Activated naive CD4-positive, alpha-beta T cell treated with anti-CD3 and anti-CD28 coated beads, Interleukin-2, amount 10 ng/mL, durations not matched to agents 7 days and 5 days (primary cell): ENCODE data around the gene CDC6.

ENCODE experiments used
- CTCF ChIA-PET: fragments of 350-600 bp; sonication (Branson Sonifier 250); formaldehyde crosslinking; loops from one replicate; lab custom pipeline; 2021; ENCODE audit warnings: antibody characterized with exemption; lab: Charles Lee
- DNase-seq: peaks from one replicate; pipeline ENCODE4 v3.0.0-alpha.2; 2020
- H3K27ac Mint-ChIP-seq: one replicate; pipeline ENCODE4 v1.8.0; 2021; ENCODE audit warnings: mild to moderate bottlenecking, moderate library complexity, mixed read lengths
- H3K27me3 Mint-ChIP-seq: one replicate; pipeline ENCODE4 v1.8.0; 2021; ENCODE audit warnings: mild to moderate bottlenecking, mixed read lengths
- H3K36me3 Mint-ChIP-seq: one replicate; pipeline ENCODE4 v1.8.0; 2021; ENCODE audit warnings: mixed read lengths
- H3K4me1 Mint-ChIP-seq: one replicate; pipeline ENCODE4 v1.8.0; 2021; ENCODE audit warnings: mixed read lengths
- H3K4me3 Mint-ChIP-seq: one replicate; pipeline ENCODE4 v1.8.0; 2021; ENCODE audit warnings: mild to moderate bottlenecking, moderate library complexity, mixed read lengths
- H3K9me3 Mint-ChIP-seq: one replicate; pipeline ENCODE4 v1.8.0; 2021; ENCODE audit warnings: mixed read lengths

The CDC6 gene

GRCh38 chr17:40326014-40326831 is 38.5 kb downstream of the CDC6 start:
- Mint-ChIP-seq H3K9me3 (no peaks in the 10 kb centered on the region), H3K36me3 (peaks cover 34% of the 10 kb centered on the region), H3K27me3 (no peaks in the 10 kb centered on the region), H3K27ac (peak overlapping the region; percentile 91), H3K4me3 (peak overlapping the region; percentile 71), H3K4me1 (peaks cover 87% of the 10 kb centered on the region)
- peak; percentile 71 for DNase-seq
- CTCF ChIA-PET, result interaction anchor here (1.5 to 4.6 kb wide), 7 partner anchors 9 to 29 kb away, joined by 3 to 20 read pairs (median 9); no protein-coding TSS in a partner anchor

DNA sequence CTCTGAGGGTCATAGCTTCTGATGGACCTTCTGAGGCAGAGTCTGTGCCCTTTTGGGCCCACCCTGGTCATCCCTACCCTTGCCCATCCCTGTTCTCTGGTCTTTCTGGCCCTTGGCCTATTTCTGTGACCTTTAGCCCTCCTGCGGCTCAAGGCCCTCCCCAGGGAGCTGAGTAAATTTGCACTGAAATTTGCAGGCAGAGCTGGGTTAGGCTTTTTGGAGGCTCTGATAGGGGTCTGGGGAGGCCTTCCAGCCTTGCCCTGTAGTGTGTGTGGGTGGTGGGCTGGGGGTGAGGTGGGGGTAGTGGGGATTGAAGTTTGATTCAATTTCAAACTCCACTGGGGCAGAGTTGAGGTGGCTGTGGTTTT is 39.1 kb downstream of the CDC6 start:
- no peaks in the 10 kb centered on the region for H3K27me3 Mint-ChIP-seq
- no peak for DNase-seq
- no peaks in the 10 kb centered on the region for H3K9me3 Mint-ChIP-seq
- H3K27ac Mint-ChIP-seq, result peak overlapping the region; percentile 91
- H3K4me1 Mint-ChIP-seq, result peaks cover 90% of the 10 kb centered on the region
- CTCF ChIA-PET, result interaction anchor here (1.5 to 4.6 kb wide), 7 partner anchors 8 to 28 kb away, joined by 3 to 20 read pairs (median 9); no protein-coding TSS in a partner anchor
- H3K4me3 Mint-ChIP-seq, result peak overlapping the region; percentile 71
- peaks cover 35% of the 10 kb centered on the region for H3K36me3 Mint-ChIP-seq

DNA sequence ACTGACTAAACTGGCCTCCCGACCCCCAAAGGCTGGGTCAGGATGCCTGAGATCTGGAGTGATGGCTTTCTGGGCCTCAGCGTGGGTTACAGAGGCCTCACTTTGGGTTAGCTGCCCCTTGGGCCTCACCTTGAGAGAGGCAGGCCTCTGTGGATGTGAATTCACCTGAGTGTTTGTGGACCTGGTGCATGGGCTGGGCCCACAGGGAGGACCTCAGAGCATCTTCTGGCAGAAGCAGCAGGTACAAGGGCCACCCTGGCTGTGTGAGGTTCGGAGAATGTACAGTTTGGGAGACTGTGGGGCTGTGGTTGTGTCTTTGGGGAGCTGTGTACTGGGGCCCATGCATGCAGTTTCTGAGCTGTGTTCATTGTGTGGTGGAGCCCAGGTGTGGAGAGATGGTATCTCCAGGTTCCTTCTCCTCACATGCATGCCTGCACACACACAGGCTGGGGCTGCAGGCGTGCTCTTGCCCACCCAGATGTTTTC is 39.6 kb downstream of the CDC6 start:
- peak overlapping the region; percentile 91 for H3K27ac Mint-ChIP-seq
- DNase-seq, result peak; percentile 49
- H3K4me3 Mint-ChIP-seq, result peak overlapping the region; percentile 71
- H3K4me1 Mint-ChIP-seq, result peaks cover 90% of the 10 kb centered on the region
- no peaks in the 10 kb centered on the region for H3K27me3 Mint-ChIP-seq
- CTCF ChIA-PET, result interaction anchor here (1.2 to 4.6 kb wide), 7 partner anchors 9 to 28 kb away, joined by 3 to 20 read pairs (median 9); no protein-coding TSS in a partner anchor
- peaks cover 32% of the 10 kb centered on the region for H3K36me3 Mint-ChIP-seq
- H3K9me3 Mint-ChIP-seq, result no peaks in the 10 kb centered on the region

DNA sequence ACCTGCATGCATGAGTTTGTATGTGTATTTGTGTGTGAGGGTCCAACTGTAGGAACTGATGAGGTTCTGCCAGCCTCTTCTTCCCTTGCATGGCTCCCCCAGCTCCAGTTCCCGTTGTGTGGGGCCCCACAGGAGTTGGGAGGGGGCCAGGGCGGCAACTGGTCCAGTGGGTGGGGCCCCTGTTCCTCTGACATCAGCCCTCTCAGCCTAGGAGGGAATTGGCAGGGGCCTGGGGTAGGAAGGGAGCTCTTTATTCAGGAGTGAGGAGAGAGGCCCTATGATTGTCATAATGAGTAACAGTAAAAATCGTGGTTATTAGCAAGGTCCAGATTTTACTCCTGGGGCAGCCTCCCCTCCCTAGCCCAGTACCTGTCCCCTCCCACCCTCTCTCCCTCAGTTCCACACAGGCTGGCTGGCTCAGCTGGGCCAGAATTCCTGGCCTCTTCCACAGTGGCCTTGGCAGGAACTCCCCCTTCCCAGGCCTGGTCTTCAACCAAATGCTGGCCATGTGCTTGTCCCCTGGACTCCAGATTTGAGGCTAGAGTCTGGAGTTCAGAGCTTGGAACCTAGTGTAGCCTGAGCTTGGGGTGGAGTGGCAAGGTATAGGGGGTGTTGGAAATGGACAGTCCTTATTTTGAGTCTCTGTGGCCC is 40.2 kb downstream of the CDC6 start:
- no peak for DNase-seq
- CTCF ChIA-PET, result interaction anchor here (1.2 to 4.6 kb wide), 7 partner anchors 9 to 27 kb away, joined by 3 to 20 read pairs (median 9); no protein-coding TSS in a partner anchor
- Mint-ChIP-seq H3K9me3 (no peaks in the 10 kb centered on the region), H3K27me3 (no peaks in the 10 kb centered on the region), H3K27ac (peak overlapping the region; percentile 91), H3K4me3 (peak overlapping the region; percentile 71), H3K4me1 (peaks cover 94% of the 10 kb centered on the region), H3K36me3 (peaks cover 36% of the 10 kb centered on the region)

GRCh38 chr17:40328386-40328766 is 40.7 kb downstream of the CDC6 start:
- Mint-ChIP-seq H3K27ac (peak overlapping the region; percentile 76), H3K9me3 (no peaks in the 10 kb centered on the region), H3K4me1 (peaks cover 94% of the 10 kb centered on the region), H3K4me3 (peak overlapping the region; percentile 17), H3K27me3 (no peaks in the 10 kb centered on the region), H3K36me3 (peaks cover 41% of the 10 kb centered on the region)
- DNase-seq, result no peak
- CTCF ChIA-PET, result interaction anchor here (1.2 to 4.6 kb wide), 6 partner anchors 10 to 26 kb away, joined by 3 to 20 read pairs (median 9); no protein-coding TSS in a partner anchor

GRCh38 chr17:40329839-40330794 is 42.4 kb downstream of the CDC6 start:
- peak overlapping the region; percentile 49 for H3K4me3 Mint-ChIP-seq
- CTCF ChIA-PET, result interaction anchor here (1.1 to 2.2 kb wide), 4 partner anchors 13 to 27 kb away, joined by 3 to 10 read pairs (median 7); no protein-coding TSS in a partner anchor
- peak; percentile 50 for DNase-seq
- H3K36me3 Mint-ChIP-seq, result peaks cover 56% of the 10 kb centered on the region
- H3K4me1 Mint-ChIP-seq, result peaks cover 95% of the 10 kb centered on the region
- H3K27me3 Mint-ChIP-seq, result no peaks in the 10 kb centered on the region
- H3K27ac Mint-ChIP-seq, result peak overlapping the region; percentile 75
- H3K9me3 Mint-ChIP-seq, result no peaks in the 10 kb centered on the region

GRCh38 chr17:40330850-40331470 is 43.3 kb downstream of the CDC6 start:
- CTCF ChIA-PET, result interaction anchor here (1.8 to 2.2 kb wide), 3 partner anchors 14 to 28 kb away, joined by 7 to 10 read pairs (median 7); no protein-coding TSS in a partner anchor
- Mint-ChIP-seq H3K9me3 (no peaks in the 10 kb centered on the region), H3K4me1 (peaks cover 91% of the 10 kb centered on the region), H3K27me3 (no peaks in the 10 kb centered on the region), H3K36me3 (peaks cover 58% of the 10 kb centered on the region), H3K4me3 (peak overlapping the region; percentile 49), H3K27ac (peak overlapping the region; percentile 75)
- no peak for DNase-seq

DNA sequence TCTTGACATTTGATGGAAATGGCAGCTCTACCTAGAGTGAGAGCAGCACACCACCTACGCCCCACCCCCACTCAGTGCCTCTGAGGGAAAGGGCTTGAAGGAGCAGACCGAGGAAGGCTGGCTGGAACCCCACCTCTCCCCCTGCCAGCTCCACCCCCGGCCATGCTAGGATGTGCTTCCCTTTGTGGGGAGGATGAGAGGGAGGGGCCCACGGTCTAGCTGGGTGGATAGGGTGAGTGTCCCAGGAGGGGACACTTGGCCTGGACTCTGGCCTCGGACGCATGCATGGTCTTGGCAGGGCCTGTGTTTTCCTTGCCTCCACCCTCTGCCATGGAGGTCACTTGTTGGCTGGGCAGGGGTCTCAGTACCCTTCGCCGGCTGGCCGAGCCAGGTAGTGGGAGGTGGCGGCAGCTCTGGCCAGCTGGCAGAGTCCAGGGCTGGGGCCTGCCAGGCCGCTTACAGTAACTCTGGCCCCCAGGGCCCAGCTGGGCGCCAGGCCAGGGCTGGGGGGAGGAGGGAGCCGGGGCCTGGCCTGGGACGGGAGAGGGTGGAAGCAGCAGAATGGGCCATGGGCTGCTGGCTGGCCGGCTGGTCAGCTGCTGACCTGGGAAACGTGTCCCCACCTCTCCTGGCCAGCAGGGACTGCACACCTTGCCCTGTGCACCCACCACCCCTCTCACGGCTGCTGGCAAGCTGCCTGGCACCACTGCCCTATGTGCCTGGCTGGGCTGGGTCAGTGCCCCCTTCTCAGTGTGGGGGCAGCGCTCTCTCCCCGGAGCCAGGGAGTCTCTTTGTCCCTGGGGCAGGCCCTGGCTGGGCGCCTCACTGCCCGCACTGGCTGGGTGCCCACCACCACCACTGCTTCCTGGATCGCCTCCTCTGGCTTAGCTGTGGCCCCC is 44.3 kb downstream of the CDC6 start:
- no peaks in the 10 kb centered on the region for H3K27me3 Mint-ChIP-seq
- peak; percentile 50 for DNase-seq
- no peak overlapping the region for H3K4me3 Mint-ChIP-seq
- H3K9me3 Mint-ChIP-seq, result no peaks in the 10 kb centered on the region
- peaks cover 84% of the 10 kb centered on the region for H3K4me1 Mint-ChIP-seq
- peaks cover 61% of the 10 kb centered on the region for H3K36me3 Mint-ChIP-seq
- peak overlapping the region; percentile 82 for H3K27ac Mint-ChIP-seq
- CTCF ChIA-PET, result interaction anchor here (1.8 to 2.2 kb wide), 3 partner anchors 15 to 29 kb away, joined by 7 to 10 read pairs (median 7); no protein-coding TSS in a partner anchor

- CTCF ChIA-PET, result interaction anchor here (2.0 kb wide), 1 partner anchor 21 kb away, joined by 7 read pairs; no protein-coding TSS in a partner anchor
- Mint-ChIP-seq H3K4me3 (peak overlapping the region; percentile 51), H3K36me3 (peaks cover 68% of the 10 kb centered on the region), H3K27me3 (no peaks in the 10 kb centered on the region), H3K27ac (peak overlapping the region; percentile 75), H3K9me3 (peaks cover 5% of the 10 kb centered on the region), H3K4me1 (peaks cover 80% of the 10 kb centered on the region)
- no peak for DNase-seq
These were observed 46.2 kb downstream of the CDC6 start for GRCh38 chr17:40333781-40334448.

DNA sequence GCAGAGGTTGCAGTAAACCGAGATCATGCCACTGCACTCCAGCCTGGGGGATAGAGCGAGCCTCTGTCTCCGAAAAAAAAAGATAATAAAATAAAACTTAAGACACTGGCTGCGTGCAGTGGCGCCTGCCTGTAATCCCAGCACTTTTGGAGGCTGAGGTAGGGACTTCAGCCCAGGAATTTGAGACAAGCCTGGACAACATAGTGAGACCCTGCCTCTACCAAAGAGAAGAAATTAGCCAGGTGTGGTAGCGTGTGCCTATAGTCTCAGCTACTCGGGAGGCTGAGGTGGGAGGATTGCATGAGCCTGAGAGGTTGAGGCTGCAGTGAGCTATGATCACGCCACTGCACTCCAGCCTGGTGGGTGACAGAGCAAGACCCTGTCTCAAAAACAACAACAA is 47.9 kb downstream of the CDC6 start:
- H3K36me3 Mint-ChIP-seq, result peaks cover 72% of the 10 kb centered on the region
- CTCF ChIA-PET, result interaction anchor here (1.9 kb wide), 1 partner anchor 19 kb away, joined by 5 read pairs; no protein-coding TSS in a partner anchor
- H3K4me3 Mint-ChIP-seq, result no peak overlapping the region
- no peaks in the 10 kb centered on the region for H3K27me3 Mint-ChIP-seq
- H3K27ac Mint-ChIP-seq, result peak overlapping the region; percentile 42
- no peak for DNase-seq
- H3K9me3 Mint-ChIP-seq, result peaks cover 5% of the 10 kb centered on the region
- H3K4me1 Mint-ChIP-seq, result peaks cover 82% of the 10 kb centered on the region

- no peak for DNase-seq
- H3K27ac Mint-ChIP-seq, result peak overlapping the region; percentile 49
- H3K4me1 Mint-ChIP-seq, result peaks cover 77% of the 10 kb centered on the region
- no peak overlapping the region for H3K4me3 Mint-ChIP-seq
- peaks cover 64% of the 10 kb centered on the region for H3K36me3 Mint-ChIP-seq
- CTCF ChIA-PET, result interaction anchor here (1.5 to 1.9 kb wide), 2 partner anchors 11 to 21 kb away, joined by 4 to 5 read pairs; no protein-coding TSS in a partner anchor
- peaks cover 5% of the 10 kb centered on the region for H3K9me3 Mint-ChIP-seq
- no peaks in the 10 kb centered on the region for H3K27me3 Mint-ChIP-seq
These were observed 49.7 kb downstream of the CDC6 start for GRCh38 chr17:40337351-40337750.
